K562 (cell line): ENCODE measurements around the gene UBE2O. TPM values are rescaled to one million over a fixed set of nuclear protein-coding genes. Genes with fewer than 3 reads are reported as not detected.

ENCODE experiments used
- ATAC-seq: fragments of 200-7000 bp; cut with Tn5 transposase; 3 replicates; pipeline ENCODE4 v1.9.1; 2020; ENCODE audit warnings: moderate library complexity
- BruUV-seq: library from RNA; stranded (reverse); fragments of 400-500 nt; replicated peaks from 2 replicates; lab custom pipeline; 2021; lab: Mats Ljungman, UMichigan
- CTCF ChIA-PET: fragments of 300-600 bp; formaldehyde crosslinking; extraction: SDS; loops from one replicate; lab custom pipeline; 2021; ENCODE audit warnings: low intra/inter-chr PET ratio; lab: Yijun Ruan, JAX
- POLR2A ChIA-PET: fragments of 300-600, 350-650 bp; sonication (Branson Sonifier 250); formaldehyde crosslinking; extraction: SDS; loops from one replicate; lab custom pipeline; 2021; ENCODE audit warnings: antibody characterized with exemption, inconsistent platforms; lab: Yijun Ruan, JAX
- DNase-seq, 4 experiments: peaks; one replicate each; pipeline versions ENCODE4 v3.0.0 to v3.0.0-alpha.2; 2011 to 2018; ENCODE audit warnings: low spot score in 3 of 4, mixed read lengths in 3 of 4; ENCODE audit errors: extremely low read depth in 1 of 4
- FAIRE-seq: peaks from 2 replicates; lab custom pipeline; 2011; peaks lifted over from hg19 to GRCh38; lab: Jason Lieb, UNC
- H2AFZ ChIP-seq: 2 replicates; pipeline ENCODE4 v1.6.0; 2011; ENCODE audit warnings: low read depth, low read length, control low read depth, inconsistent platforms
- H3K27ac ChIP-seq: fragments of 200-600 bp; 3 replicates; pipeline ENCODE4 v1.8.0; 2011; ENCODE audit warnings: low read depth, mild to moderate bottlenecking, control low read depth, inconsistent platforms, low read length, moderate library complexity, mixed read lengths; ENCODE audit errors: extremely low read depth
- H3K27me3 ChIP-seq, 2 experiments: fragments of 300-600 bp in 1 of 2; 2 replicates in 1 of 2; 3 replicates in 1 of 2; pipeline versions ENCODE4 v1.6.0 to v1.8.0; 2011; ENCODE audit warnings: inconsistent platforms in 2 of 2, low read length in 2 of 2, mild to moderate bottlenecking in 1 of 2, mixed read lengths in 1 of 2, moderate library complexity in 1 of 2; ENCODE audit not compliant: control insufficient read depth in 2 of 2, insufficient read depth in 2 of 2
- H3K36me3 ChIP-seq: fragments of 300-600 bp; 3 replicates; pipeline ENCODE4 v1.8.0; 2011; ENCODE audit warnings: mild to moderate bottlenecking, low read length, inconsistent platforms; ENCODE audit not compliant: control insufficient read depth, insufficient read depth
- H3K4me1 ChIP-seq, 2 experiments: fragments of 200-600 bp in 1 of 2; replicated peaks in 1 of 2; 2 replicates in 1 of 2; 3 replicates in 1 of 2; pipeline versions ENCODE4 v1.5.1 to v1.8.0; 2011; ENCODE audit warnings: inconsistent platforms in 2 of 2, low read length in 2 of 2, mild to moderate bottlenecking in 1 of 2, mixed read lengths in 1 of 2, moderate library complexity in 1 of 2; ENCODE audit not compliant: control insufficient read depth in 2 of 2, insufficient read depth in 2 of 2
- H3K4me2 ChIP-seq: 2 replicates; pipeline ENCODE4 v1.6.1; 2011; ENCODE audit warnings: low read length, control low read depth, inconsistent platforms, mixed read lengths; ENCODE audit not compliant: insufficient read depth
- H3K4me3 ChIP-seq: fragments of 200-600 bp; sonication (generic), shearing (Covaris generic); 2 replicates; pipeline ENCODE4 v1.5.1; 2016; ENCODE audit warnings: control low read depth, inconsistent platforms
- H3K79me2 ChIP-seq: fragments of 200-600 bp; 3 replicates; pipeline ENCODE4 v1.8.0; 2011; ENCODE audit warnings: low read length, inconsistent platforms; ENCODE audit not compliant: control insufficient read depth, insufficient read depth
- H3K9ac ChIP-seq, 2 experiments: 2 replicates each; pipeline versions ENCODE4 v1.6.0 to v1.6.1; 2011; ENCODE audit warnings: low read depth in 2 of 2, low read length in 2 of 2, control low read depth in 1 of 2, inconsistent platforms in 1 of 2, mild to moderate bottlenecking in 1 of 2, mixed read lengths in 1 of 2; ENCODE audit not compliant: insufficient read depth in 1 of 2
- H3K9me1 ChIP-seq: one replicate; pipeline ENCODE4 v1.6.0; 2011; ENCODE audit warnings: inconsistent platforms, mild to moderate bottlenecking, low read length, moderate library complexity; ENCODE audit not compliant: control insufficient read depth, insufficient read depth
- H3K9me3 ChIP-seq: replicated peaks from 2 replicates; pipeline ENCODE4 v1.5.1; 2011; ENCODE audit warnings: low read depth, low read length, inconsistent platforms; ENCODE audit not compliant: control insufficient read depth, insufficient read depth
- H4K20me1 ChIP-seq: replicated peaks from 2 replicates; pipeline ENCODE4 v1.6.1; 2011; ENCODE audit warnings: low read length, inconsistent platforms, mixed read lengths; ENCODE audit not compliant: control insufficient read depth, insufficient read depth
- BRD4 ChIP-seq: fragments of 200-600 bp; sonication (generic); IDR thresholded peaks from 2 replicates; pipeline ENCODE4 v1.6.1; 2017; ENCODE audit warnings: inconsistent platforms
- CHD4 ChIP-seq: fragments of 200-600 bp; sonication (generic); IDR thresholded peaks from 3 replicates; pipeline ENCODE4 v1.6.1; 2012; ENCODE audit warnings: low read depth, mild to moderate bottlenecking, mixed read lengths, low read length, inconsistent platforms; ENCODE audit not compliant: insufficient read depth, insufficient replicate concordance, poor library complexity, severe bottlenecking
- ILK ChIP-seq: fragments of 450-650 bp; IDR thresholded peaks from 2 replicates; pipeline ENCODE4 v1.6.1; 2016; ENCODE audit warnings: missing genetic modification characterization, low read depth, mild to moderate bottlenecking, missing compliant biosample characterization, moderate library complexity, borderline replicate concordance
- PBX2 ChIP-seq, 2 experiments: IDR thresholded peaks in 1 of 2; conservative IDR thresholded peaks in 1 of 2; 2 replicates each; pipeline ENCODE4 v1.6.1; 2016; ENCODE audit warnings: low read depth in 2 of 2, mild to moderate bottlenecking in 1 of 2, missing compliant biosample characterization in 1 of 2, missing genetic modification characterization in 1 of 2, moderate library complexity in 1 of 2
- POLR2AphosphoS5 ChIP-seq: IDR thresholded peaks from 2 replicates; pipeline ENCODE4 v1.6.1; 2011; ENCODE audit warnings: mild to moderate bottlenecking, low read depth, low read length, moderate library complexity; ENCODE audit not compliant: control insufficient read depth, insufficient read depth
- POLR2G ChIP-seq: fragments of 200-400 bp; formaldehyde crosslinking; IDR thresholded peaks from 2 replicates; pipeline ENCODE4 v1.6.1; 2017; ENCODE audit warnings: low read depth, mild to moderate bottlenecking, antibody characterized with exemption, low read length, moderate library complexity
- SNAPC5 ChIP-seq: fragments of 250-450 bp; sonication (Bioruptor Pico); IDR thresholded peaks from 2 replicates; pipeline ENCODE4 v1.8.0; 2021; ENCODE audit warnings: moderate library complexity, mild to moderate bottlenecking, inconsistent platforms
- SPI1 ChIP-seq: IDR thresholded peaks from 2 replicates; pipeline ENCODE4 v1.6.1; 2011; ENCODE audit warnings: low read depth, low read length, control low read depth, borderline replicate concordance
- ZC3H8 ChIP-seq: fragments of 450-650 bp; IDR thresholded peaks from 2 replicates; pipeline ENCODE4 v1.6.1; 2017
- ZNF280A ChIP-seq: fragments of 450-650 bp; IDR thresholded peaks from 2 replicates; pipeline ENCODE4 v1.6.1; 2018; ENCODE audit warnings: mild to moderate bottlenecking, low read depth; ENCODE audit not compliant: partially characterized antibody
- WGBS: fragments of 100-300 bp; shearing (Covaris generic); methylation state at CpG from one replicate; pipeline ENCODE4 v1.1.6; 2016; ENCODE audit warnings: low coverage, mixed read lengths; ENCODE audit not compliant: insufficient coverage; ENCODE audit errors: missing lambda C conversion rate; 5-methylcytosine and 5-hydroxymethylcytosine counted together
- in situ Hi-C: fragments of 300-500 bp; cut with MboI; formaldehyde crosslinking; loops from 4 replicates; pipeline ENCODE4 v1.15.0; 2018; ENCODE audit warnings: inconsistent platforms, mixed read lengths
- intact Hi-C: fragments of 100-400 bp; cut with micrococcal nuclease; formaldehyde crosslinking; loops from 2 replicates; pipeline ENCODE4 v1.14.2; 2022
- polyA plus RNA-seq, 8 experiments: library from polyadenylated mRNA; depleted of rRNA in 4 of 8; stranded (reverse) in 5 of 8; unstranded in 3 of 8; fragments of >200 nt; fragmentation: Nextera tagmentation in 2 of 8; fragmentation: Illumina TruSeq in 1 of 8; extraction: Ambion mirVana in 2 of 8; extraction: Trizol in 1 of 8; gene quantifications; 2 replicates each; pipeline versions ENCODE4 v1.2.1 to v1.2.3, GENCODE V29; 2011 to 2014; ENCODE audit warnings: inconsistent platforms in 1 of 8, missing spikeins in 1 of 8
- total RNA-seq, 7 experiments: library from RNA; depleted of rRNA in 6 of 7; stranded (reverse); fragments of >200 nt in 6 of 7; fragmentation: Illumina TruSeq in 2 of 7; extraction: Trizol in 2 of 7; gene quantifications; 2 replicates each; pipeline versions ENCODE4 v1.2.1 to v1.2.3, GENCODE V29; 2011 to 2021; ENCODE audit warnings: low replicate concordance in 1 of 7
- TF ChIP-seq, protein P1 (sequence below): fragments of 450-650 bp; IDR thresholded peaks from 2 replicates; pipeline ENCODE4 v1.6.1; 2016; ENCODE audit warnings: missing biosample characterization, missing genetic modification characterization
- TF ChIP-seq, protein P2 (sequence below), 2 experiments: fragments of 450-650 bp; conservative IDR thresholded peaks; 2 replicates each; pipeline ENCODE4 v1.6.1; 2017; ENCODE audit warnings: mild to moderate bottlenecking in 2 of 2, moderate library complexity in 2 of 2

The UBE2O gene
- total and polyA plus RNA-seq, 9 of the 15 experiments (the other 6 are each of a cell fraction or from before 2014, with no cell fraction given), result 1.6 to 39.7 (median 13.3) TPM

DNA sequence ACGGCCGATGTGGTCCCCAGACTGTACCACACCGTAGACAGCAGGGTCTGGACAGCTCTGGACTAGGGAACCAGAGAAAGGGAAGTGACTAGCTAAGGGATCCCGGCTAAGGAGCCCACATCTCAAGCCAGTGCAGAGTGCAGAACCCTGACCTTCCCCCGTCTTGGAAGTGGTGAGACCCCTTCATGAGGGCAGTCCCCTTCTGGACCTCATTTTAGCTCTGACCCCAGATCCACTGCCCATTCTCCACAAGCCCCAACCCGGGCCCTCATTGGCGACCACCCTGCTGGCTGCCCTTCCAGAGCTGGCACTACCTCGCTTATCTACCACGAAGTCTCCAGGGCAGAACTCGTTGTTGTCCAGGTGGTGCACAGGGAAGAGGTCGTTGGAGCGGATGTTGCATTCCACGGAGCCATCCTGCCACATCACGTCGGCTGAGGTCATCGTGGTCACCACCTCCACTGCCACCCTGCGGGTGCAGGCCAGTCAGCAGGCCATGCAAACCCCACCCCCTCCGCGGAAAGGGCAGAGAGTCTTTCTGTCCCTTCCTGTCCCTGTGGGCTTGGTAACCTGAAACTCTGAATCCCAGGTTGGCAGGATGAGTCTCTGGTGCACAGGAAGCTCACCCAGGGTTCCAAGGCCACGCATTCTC is 54.3 kb downstream of the UBE2O start:
- Histone ChIP-seq H3K9me1 (no peaks in the 10 kb centered on the region), H2AFZ (no peak overlapping the region), H4K20me1 (peaks cover 23% of the 10 kb centered on the region), H3K9me3 (no peaks in the 10 kb centered on the region), H3K4me3 (no peak overlapping the region), H3K27me3 (no peaks in the 10 kb centered on the region), H3K36me3 (peaks cover 88% of the 10 kb centered on the region), H3K79me2 (no peaks in the 10 kb centered on the region), H3K9ac (no peak overlapping the region), H3K4me1 (peaks cover 0 to 9% of the 10 kb centered on the region in 2 experiments; a peak in 2 of 5 replicates), H3K4me2 (no peak overlapping the region), H3K27ac (no peak overlapping the region)
- intact Hi-C loops (loop anchor here (1.0 to 2.0 kb wide), 3 partner anchors 34 to 95 kb away; no protein-coding TSS in a partner anchor), in situ Hi-C loops (no loop called here)
- no TSS peak for BruUV-seq
- 79% methylated on average over 18 of the region's 20 CpGs for WGBS
- peak; percentile 23 for FAIRE-seq
- CTCF ChIA-PET, result interaction anchor here (0.5 to 3.8 kb wide), 8 partner anchors 12 to 524 kb away, joined by 3 to 38 read pairs (median 3); partner anchors contain the start of gene SPHK1
- ATAC-seq, result peak; percentile 37
- POLR2A ChIA-PET, result interaction anchor here (0.8 to 2.4 kb wide), 6 partner anchors 10 to 125 kb away, joined by 3 to 15 read pairs (median 4); no protein-coding TSS in a partner anchor
- no peak for DNase-seq
- TF ChIP-seq BRD4, result no peak
- no peak for TF ChIP-seq ILK (tag)
- TF ChIP-seq POLR2AphosphoS5, result no peak
- TF ChIP-seq PBX2 (CRISPR knock-in tag; IDR thresholded peaks at IDR 0.05; ENCODE audit: low read depth), result no peak
- no peak for TF ChIP-seq PBX2 (tag; conservative IDR thresholded peaks at IDR 0.05; ENCODE audit: low read depth)
- TF ChIP-seq, protein P1, sequence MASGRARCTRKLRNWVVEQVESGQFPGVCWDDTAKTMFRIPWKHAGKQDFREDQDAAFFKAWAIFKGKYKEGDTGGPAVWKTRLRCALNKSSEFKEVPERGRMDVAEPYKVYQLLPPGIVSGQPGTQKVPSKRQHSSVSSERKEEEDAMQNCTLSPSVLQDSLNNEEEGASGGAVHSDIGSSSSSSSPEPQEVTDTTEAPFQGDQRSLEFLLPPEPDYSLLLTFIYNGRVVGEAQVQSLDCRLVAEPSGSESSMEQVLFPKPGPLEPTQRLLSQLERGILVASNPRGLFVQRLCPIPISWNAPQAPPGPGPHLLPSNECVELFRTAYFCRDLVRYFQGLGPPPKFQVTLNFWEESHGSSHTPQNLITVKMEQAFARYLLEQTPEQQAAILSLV (tag), result no peak
- no peak for TF ChIP-seq CHD4
- TF ChIP-seq POLR2G, result 0 out of 2 replicates have a peak, but pooled peaks have one; percentile 3
- TF ChIP-seq ZNF280A, result no peak
- TF ChIP-seq SPI1, result 0 out of 2 replicates have a peak, but pooled peaks have one; percentile 3
- TF ChIP-seq, protein P2, sequence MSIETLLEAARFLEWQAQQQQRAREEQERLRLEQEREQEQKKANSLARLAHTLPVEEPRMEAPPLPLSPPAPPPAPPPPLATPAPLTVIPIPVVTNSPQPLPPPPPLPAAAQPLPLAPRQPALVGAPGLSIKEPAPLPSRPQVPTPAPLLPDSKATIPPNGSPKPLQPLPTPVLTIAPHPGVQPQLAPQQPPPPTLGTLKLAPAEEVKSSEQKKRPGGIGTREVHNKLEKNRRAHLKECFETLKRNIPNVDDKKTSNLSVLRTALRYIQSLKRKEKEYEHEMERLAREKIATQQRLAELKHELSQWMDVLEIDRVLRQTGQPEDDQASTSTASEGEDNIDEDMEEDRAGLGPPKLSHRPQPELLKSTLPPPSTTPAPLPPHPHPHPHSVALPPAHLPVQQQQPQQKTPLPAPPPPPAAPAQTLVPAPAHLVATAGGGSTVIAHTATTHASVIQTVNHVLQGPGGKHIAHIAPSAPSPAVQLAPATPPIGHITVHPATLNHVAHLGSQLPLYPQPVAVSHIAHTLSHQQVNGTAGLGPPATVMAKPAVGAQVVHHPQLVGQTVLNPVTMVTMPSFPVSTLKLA (conservative IDR thresholded peaks at IDR 0.05), result no peak
- no peak for TF ChIP-seq SNAPC5 (CRISPR knock-in tag)
- no peak for TF ChIP-seq ZC3H8
